ENCODE data around the gene KIRREL3.

Gene KIRREL3

DNA sequence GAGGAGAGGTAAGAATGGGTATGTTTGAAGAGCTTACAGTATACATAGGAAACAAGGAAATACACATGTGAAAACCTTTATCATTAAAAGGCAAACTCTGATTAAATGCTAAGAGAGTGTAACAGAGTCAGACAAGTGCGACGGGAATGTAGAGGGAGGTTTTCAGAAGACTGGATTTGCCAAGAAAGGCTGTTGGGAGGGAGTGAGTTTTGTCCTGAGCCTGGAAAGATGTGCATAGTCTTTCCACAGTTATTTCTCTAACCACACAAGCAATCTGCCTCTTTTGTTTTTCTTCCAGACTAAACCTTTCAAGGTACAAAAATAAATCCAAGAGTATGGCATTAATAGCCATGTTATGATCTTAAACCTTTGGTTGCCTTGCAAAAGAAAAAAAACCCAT, 170.9 kb downstream of the KIRREL3 start:
- TF ChIP-seq, protein P1, sequence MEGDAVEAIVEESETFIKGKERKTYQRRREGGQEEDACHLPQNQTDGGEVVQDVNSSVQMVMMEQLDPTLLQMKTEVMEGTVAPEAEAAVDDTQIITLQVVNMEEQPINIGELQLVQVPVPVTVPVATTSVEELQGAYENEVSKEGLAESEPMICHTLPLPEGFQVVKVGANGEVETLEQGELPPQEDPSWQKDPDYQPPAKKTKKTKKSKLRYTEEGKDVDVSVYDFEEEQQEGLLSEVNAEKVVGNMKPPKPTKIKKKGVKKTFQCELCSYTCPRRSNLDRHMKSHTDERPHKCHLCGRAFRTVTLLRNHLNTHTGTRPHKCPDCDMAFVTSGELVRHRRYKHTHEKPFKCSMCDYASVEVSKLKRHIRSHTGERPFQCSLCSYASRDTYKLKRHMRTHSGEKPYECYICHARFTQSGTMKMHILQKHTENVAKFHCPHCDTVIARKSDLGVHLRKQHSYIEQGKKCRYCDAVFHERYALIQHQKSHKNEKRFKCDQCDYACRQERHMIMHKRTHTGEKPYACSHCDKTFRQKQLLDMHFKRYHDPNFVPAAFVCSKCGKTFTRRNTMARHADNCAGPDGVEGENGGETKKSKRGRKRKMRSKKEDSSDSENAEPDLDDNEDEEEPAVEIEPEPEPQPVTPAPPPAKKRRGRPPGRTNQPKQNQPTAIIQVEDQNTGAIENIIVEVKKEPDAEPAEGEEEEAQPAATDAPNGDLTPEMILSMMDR (IDR thresholded peaks at IDR 0.05; ENCODE audit: insufficient read depth, missing control alignments): no peak
- no peak for DNase-seq (ENCODE audit: insufficient read length, low spot score)
- FAIRE-seq: no peak

DNA sequence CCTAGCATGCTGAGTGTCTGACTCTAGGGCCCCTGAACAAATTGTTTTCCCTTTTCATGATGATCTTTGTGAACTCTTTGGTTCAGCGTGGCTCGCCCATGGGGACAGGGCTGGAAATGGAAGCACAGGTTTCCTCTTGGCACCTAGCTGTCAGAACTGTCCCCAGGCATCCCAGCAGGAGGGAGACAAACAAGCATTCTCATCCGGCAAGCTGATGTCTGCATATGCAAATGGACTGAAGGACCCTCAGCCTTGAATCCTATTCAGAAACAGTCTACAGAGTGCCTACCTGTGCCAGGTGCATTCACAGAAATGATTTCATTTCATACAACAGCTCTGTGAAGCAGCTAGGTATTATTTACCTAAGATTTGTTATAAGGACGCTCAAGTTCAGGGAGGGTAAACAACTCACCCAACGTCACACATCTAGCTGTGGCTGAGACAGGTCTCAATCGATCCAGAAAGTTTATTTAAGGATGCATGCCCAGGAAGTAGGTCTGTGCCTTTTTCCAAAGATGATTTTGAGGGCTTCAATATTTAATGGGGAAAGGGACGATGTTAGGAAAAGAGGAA, 176.4 kb downstream of the KIRREL3 start:
- TF ChIP-seq, protein P1 (IDR thresholded peaks at IDR 0.05; ENCODE audit: insufficient read depth, missing control alignments): no peak
- DNase-seq (ENCODE audit: insufficient read length, low spot score): no peak
- no peak for FAIRE-seq

DNA sequence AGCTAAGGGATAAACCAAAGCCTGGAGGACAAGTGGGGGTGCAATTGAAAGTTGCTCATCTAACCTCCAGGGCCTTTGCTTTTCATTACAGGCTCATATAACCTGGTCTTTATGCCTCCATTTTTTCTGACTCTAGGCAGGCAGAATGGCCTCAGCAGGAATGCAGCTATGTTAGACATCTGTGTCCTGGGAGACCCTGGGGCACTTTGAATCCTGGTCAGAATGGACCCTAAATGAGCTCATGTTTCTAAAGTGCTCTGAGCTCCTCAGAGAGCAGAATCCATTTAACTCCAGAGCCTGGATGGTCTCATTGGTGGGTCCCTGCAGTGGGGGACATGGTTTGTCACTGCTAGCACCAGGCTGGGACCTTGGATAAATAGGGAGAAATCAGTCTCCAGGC, 177.3 kb downstream of the KIRREL3 start:
- DNase-seq (ENCODE audit: insufficient read length, low spot score) (no peak), FAIRE-seq (no peak)
- TF ChIP-seq, protein P1 (IDR thresholded peaks at IDR 0.05; ENCODE audit: insufficient read depth, missing control alignments): no peak

DNA sequence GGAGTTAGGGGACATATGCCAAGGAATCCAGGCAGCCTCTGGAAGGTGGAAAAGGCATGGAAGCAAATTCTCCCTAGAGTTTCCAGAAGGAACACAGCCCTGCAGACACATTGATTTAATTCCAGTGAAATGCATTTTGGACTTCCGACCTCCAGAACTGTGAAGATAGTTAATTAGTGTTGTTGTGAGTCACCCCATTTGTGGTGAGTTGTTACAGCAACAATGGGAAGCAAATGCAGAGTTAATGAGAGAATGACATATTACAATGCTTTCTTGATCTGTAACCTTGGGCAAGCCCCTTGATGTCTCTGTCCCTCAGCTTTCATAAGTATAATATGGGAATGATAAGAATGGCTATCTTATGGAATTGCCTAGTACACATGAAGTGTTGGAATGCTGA, 178.7 kb downstream of the KIRREL3 start:
- no peak for DNase-seq (ENCODE audit: insufficient read length, low spot score)
- TF ChIP-seq, protein P1 (IDR thresholded peaks at IDR 0.05; ENCODE audit: insufficient read depth, missing control alignments): no peak
- FAIRE-seq: no peak

DNA sequence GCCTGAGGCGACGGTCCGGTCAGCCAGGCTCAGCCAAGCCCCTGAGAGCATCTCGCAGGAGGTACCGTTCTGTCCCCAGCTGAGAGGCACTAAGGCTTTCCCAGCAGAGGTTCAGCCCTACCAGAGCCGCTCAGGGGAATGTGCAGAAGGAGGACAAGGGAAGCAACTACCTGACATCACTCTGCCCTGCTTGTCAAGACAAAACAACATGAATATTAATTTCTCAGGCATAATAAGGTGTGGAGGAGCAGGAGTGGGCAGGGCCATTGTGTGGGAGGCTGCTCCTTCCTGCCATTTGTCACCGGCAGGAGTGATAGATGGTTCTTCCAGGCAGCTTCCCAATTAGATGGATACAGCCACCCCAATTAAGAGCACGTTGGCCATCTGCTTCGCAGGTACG, 181.4 kb downstream of the KIRREL3 start:
- DNase-seq (ENCODE audit: insufficient read length, low spot score) (no peak), FAIRE-seq (no peak)
- TF ChIP-seq, protein P1 (IDR thresholded peaks at IDR 0.05; ENCODE audit: insufficient read depth, missing control alignments): no peak

DNA sequence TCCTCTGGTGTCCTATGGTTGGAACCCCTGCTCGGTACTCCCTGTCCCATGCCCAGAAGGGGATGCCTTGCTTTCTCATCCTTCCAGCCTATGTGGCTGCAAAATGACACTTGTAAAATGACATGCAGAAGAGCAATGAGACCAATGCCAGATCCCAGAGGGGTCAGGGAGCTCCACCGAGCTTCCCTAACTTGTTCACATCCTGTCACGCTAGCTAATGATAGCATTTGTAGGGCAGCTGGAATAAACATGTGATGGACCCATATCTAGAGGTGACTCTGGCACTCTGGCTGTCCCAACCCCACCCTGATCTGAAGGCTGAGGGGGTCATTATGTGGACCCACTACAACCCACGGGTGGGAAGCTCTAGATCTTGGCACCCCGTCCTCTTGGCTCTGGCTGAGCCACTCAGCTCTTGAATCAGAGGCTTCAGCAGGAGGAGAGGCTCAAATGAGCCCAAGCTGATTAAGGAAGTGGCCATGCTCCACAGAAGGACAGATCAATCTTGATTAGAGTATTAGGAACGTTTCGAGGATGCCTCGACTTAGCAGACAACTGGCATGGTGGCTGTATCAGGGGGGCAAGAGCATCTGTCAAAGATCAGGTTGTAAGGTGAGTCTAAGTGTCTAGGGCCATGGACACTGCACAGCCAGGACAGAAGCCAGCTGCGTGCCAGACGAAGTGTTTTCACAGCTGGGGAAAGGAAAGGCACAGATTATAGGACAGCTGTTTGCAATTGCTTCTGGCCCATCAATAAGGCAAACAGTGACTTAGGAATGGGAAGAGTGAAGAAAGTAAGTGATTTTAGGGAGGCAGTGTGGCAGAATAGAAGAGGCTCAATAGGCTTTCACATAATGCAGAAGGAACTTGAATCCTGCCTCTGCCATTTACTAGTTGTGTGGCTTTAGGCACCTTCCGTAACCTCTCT, 182.8 kb downstream of the KIRREL3 start:
- DNase-seq (ENCODE audit: insufficient read length, low spot score) (no peak), FAIRE-seq (no peak)
- TF ChIP-seq, protein P1 (IDR thresholded peaks at IDR 0.05; ENCODE audit: insufficient read depth, missing control alignments): no peak

DNA sequence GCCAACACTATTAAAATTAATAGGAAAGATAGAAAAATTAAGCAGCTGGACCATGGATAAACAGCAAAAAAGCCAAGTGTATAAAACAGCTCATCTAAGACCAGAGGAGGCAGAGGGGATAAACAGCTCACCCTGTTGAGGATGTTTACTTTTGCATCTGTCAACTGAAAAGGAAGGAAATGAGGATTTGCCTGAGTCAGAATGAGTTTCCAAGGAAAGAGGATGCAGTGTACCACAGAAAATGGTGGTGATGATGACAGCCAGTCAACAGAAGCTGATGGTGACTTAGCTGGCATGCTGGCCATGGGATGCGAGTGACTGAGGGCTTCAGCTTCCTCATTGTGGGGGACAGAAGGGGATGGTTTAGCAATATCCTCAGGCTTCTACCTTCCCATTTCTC, 183.5 kb downstream of the KIRREL3 start:
- FAIRE-seq (no peak), DNase-seq (ENCODE audit: insufficient read length, low spot score) (no peak)
- TF ChIP-seq, protein P1 (IDR thresholded peaks at IDR 0.05; ENCODE audit: insufficient read depth, missing control alignments): no peak

All from D721Med (cell line).